Fibroblast of skin of left biceps (primary cell): Measurements from ENCODE around the gene U2AF1.
"Not testable (repeated sequence)": the region's sequence is repeated elsewhere in the genome, so short reads cannot be mapped to it uniquely, and the experiment has no call there.

Experiments
- DNase-seq, 2 experiments: peaks; one replicate each; pipeline ENCODE4 v3.0.0-alpha.2; 2013; ENCODE audit warnings: low read depth in 2 of 2

Gene U2AF1

GRCh38 chr21:43076643-43077042, 30.7 kb downstream of the U2AF1 start:
- not testable (repeated sequence) for DNase-seq

DNA sequence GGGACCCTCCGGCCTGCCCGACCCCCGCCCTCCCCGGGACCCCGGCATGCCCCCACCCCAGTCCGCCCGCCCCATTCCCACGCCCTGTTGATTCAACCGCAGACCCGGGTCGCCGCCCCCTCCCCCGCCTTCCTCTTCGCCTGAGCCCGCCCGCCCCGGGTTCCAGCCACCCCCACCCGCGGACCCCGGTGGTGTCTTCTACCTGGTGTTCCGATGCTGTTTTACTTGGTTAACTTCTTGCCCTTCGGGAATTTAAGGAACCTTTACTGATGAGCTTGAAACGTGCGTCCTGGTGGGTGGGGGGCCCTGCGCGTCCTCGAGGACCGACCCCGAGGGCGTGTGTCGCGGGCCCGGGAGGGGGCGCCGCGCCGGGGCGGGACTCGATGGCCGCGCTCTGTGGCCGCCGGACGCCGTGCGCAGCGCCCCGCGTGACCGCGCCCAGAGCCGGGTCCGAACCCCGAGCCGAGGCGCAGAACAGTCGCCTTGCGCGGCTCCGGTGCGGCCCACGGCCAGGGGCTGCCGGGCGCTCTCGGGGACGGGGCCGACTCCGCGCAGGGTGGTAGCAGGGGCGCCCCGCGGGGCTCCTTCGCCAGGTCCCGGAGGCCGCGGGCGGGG, 31.2 kb downstream of the U2AF1 start:
- not testable (repeated sequence) for DNase-seq

GRCh38 chr21:43075170-43076022, 32.0 kb downstream of the U2AF1 start, which contains the start of gene CBS:
Gene CBS (minus strand): TSS chr21:43075835. CDS start chr21:43072193, 3,642 bp downstream.
- DNase-seq: not testable (repeated sequence)

DNA sequence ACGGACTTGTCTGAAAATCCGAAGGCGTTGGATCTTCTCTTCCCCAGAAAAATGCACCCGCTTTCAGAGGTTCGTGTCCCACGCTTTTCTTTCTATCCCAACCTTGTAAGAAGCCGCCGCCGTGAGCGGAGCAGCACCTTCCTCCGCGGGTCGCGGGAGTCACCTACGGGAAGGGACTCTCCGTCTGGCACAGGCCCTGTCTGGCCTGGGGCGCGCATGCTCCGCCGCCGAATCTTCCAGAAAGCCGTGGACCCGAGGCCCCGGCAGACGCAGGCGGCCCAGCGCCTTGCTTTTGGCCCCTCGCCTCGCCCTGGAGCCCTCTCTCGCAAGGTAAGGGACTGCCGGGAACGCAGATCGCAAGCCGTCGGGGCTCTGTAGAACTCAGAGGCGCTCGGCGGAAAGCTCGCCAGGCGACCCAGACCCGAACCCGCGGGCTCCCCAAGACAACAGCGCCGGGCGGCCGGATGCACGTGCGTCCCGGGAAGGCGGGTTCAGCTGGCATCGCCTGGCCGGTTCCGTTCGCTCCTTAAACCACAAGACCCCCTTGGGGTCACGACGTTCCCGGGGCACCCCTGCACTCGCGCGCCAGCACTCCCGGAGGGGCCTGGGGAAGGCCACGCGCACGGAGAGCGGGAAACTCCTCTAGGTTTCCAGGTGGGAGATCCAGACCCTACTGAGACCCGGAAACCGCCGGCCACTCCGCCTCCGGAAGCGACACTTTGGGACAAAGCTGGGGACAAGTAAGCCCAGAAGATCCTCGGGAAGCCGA, 32.8 kb downstream of the U2AF1 start:
- DNase-seq: not testable (repeated sequence)

DNA sequence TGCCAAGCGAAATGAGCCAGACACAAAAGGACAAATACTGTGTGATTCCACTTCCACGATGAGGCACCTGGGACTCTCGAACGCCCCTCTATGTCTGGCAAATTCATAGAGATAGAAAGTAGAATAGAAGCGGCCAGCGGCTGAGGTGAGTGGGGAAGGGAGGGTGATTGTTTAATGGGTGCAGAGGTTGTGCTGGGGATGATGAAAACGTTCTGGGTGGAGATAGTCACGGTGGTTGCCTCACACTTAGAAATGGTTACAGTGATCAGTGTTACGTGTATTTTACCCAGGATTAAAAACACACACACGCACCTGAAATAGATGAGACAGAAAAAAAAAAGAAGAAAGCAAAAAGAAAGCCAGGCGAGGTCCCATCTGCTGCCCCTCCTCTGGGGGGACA, 34.6 kb downstream of the U2AF1 start:
- DNase-seq: not testable (repeated sequence)

DNA sequence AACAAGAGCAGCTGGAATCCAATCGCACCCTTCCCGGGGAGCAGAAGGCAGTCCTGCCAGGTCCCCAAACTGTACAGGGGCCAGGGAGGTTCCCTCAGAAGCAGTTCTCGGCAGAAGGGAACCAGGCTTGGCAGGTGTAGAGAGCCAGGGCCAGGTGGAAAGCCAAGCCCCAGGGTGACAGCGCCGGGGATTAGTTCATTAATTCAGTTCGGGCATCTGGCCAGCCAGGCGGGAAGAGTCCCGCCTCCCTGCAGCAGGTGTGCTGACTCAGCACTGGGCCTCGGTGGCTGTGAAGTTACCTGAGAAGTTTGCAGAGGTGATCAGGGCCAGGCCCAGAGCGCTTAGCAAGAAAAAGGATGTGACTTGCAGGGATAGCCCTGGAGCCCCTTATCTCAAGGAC, 37.7 kb downstream of the U2AF1 start:
- not testable (repeated sequence) for DNase-seq

DNA sequence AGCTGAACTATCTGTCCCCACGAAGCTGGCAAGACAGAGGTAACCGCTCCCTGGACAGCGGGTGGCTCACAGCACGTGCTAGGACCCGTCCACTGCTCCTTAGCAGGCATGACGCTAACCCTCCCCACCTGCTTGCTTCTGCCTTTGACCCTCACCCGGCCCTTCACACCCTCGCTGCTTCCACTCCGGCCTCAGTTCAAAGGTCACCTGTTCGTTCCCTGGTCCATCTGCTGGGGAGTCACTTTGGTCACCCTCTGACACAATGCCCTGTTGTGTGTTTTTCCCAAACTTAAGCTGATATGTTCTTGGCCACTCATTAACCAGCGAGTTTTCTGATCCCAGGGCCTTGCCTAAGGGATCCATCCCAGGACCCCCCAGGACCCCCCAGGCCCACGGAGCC, 39.3 kb downstream of the U2AF1 start:
- DNase-seq: not testable (repeated sequence)

DNA sequence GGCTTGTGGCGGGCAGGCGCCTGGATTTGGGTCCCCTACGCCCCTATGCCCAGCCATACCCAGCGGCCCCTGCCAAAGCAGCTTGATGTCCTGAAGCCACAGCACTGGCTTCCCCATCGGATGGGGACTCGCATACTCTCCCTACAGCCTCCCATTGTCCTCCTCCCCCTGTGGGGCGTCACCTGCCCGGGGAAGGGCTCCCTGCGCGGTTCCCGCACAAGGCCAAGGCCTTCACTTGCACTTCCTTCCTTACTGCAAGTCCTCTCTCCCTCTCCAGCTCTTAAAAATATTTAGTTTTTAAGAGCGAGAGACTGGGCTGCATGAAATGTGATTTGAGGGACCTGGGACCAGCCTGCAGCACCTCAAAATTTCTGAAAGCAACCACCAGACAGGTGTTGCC, 40.7 kb downstream of the U2AF1 start:
- not testable (repeated sequence) for DNase-seq

- not testable (repeated sequence) for DNase-seq
Measured at GRCh38 chr21:43065991-43066390, 41.4 kb downstream of the U2AF1 start.

- DNase-seq: not testable (repeated sequence)
Measured at GRCh38 chr21:43064265-43064917, 43.0 kb downstream of the U2AF1 start.

- DNase-seq: not testable (repeated sequence)
Measured at GRCh38 chr21:43062955-43063664, 44.3 kb downstream of the U2AF1 start.

- DNase-seq: not testable (repeated sequence)
Measured at GRCh38 chr21:43053112-43053511, 54.3 kb downstream of the U2AF1 start.

DNA sequence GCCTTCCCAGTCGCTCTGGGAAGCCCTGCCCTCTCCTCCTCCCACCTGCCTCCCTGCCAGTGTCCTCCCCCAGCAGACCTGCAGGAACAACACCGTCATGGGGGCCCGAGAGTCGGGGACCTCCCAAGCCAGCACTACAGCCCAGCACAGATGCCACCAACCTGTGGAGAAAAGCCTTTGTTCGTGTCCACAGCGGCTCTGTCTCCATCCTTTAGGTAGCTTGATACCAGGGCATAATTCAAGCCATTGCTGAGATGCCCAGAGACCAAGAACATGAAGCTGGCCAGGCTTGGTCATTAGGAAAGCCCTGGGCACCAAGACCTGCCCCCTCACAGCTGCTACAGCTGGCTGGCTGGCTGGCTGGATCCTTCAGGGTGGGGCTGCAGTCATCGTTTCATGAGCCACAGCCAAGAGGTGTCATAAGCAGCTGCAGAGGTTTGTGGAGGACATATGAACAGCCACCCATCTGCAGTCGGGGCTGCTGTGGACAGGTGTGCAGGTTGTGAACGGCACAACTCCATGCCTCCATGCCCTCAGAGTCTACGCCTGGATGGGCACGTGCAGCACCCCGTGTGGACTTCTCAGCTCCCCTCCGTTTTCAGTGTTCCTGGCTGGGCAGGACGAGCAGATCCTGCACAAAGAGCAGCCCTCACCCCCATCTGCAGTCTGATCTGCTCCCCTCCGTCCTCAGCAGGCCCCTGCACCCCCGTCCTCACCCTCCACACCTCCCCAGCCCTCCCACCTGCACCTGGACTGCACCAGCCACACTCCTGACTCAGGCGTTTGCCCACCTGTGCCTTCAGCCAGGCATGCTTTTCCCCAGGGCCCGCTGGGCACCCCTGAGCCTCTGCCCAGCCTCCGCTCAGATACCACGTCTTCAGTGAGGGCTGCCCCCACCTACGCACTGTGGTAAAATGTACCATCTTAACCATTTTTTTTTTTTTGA, 61.2 kb downstream of the U2AF1 start:
- DNase-seq: not testable (repeated sequence)

GRCh38 chr21:43045165-43045875, 62.0 kb downstream of the U2AF1 start:
- DNase-seq: not testable (repeated sequence)

DNA sequence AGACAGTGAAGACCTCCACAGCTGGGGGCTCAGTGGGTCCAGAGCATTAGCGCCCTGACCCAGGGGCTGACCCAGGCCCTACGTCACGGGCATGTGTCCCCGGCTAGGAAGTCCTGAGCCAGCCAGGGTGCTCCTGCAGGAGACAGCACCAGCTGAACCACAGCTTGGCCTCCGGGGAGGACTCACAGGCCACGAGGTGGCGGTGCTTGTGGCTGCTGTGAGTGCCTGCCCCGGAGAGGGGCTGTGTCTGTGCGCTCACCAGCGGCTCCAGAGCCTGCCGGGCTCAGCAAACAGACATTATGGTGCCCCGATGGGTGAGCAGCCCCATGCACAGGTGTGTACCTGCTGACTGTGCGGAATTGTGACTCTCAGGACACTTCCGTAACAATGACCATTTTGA, 62.8 kb downstream of the U2AF1 start:
- DNase-seq: not testable (repeated sequence)

DNA sequence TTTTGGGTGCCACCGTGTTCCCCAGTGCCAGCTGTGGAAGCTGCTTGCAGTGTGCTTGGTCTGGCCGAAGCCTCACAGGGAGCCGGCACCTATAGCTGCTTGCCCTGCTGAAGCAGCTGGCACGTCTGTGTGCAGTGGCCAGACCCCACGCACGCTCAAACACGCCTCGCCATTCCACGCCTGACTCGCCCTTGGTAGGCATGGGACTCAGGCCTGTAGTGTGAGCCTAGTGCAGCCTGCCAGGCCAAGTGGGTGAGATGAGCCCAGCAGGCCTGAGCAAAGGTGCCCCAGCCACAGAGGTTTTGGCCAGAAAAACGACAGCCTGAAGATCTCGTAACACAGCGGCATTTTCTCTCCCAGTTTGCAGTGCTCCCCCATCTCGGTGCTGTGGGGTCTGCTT, 64.1 kb downstream of the U2AF1 start:
- DNase-seq: not testable (repeated sequence)
